GM13977 (cell line): ENCODE results near the gene LRRC14B.
A peak's percentile ranks its signal among the peaks of the same experiment; 100 is the strongest.

Experiments used
- DNase-seq: peaks from one replicate; pipeline ENCODE4 v3.0.0; 2012; ENCODE audit warnings: low spot score
- CTCF ChIP-seq: IDR thresholded peaks from 2 replicates; pipeline ENCODE4 v1.5.1; 2012; ENCODE audit warnings: mild to moderate bottlenecking, control low read depth; ENCODE audit not compliant: insufficient read depth; ENCODE audit errors: extremely low read depth, missing control alignments
- in situ Hi-C: fragments of 300-500 bp; cut with MboI; formaldehyde crosslinking; loops from one replicate; pipeline ENCODE4 v1.12.0; 2022; ENCODE audit warnings: low sequenced_read_pairs, low pct_unique_long_range_greater_than_20kb, mixed read lengths, inconsistent platforms; ENCODE audit not compliant: unreplicated experiment

The LRRC14B gene

GRCh38 chr5:186091-187041, 4.9 kb upstream of the LRRC14B start:
- in situ Hi-C loops, result no loop called here
- TF ChIP-seq CTCF, result no peak
- DNase-seq, result no peak

GRCh38 chr5:187042-187431, 4.3 kb upstream of the LRRC14B start:
- TF ChIP-seq CTCF, result no peak
- no peak for DNase-seq
- in situ Hi-C loops, result no loop called here

- no peak for DNase-seq
- in situ Hi-C loops, result no loop called here
- no peak for TF ChIP-seq CTCF
Observed at GRCh38 chr5:187617-188451, 3.5 kb upstream of the LRRC14B start.

- in situ Hi-C loops, result no loop called here
- peak; percentile 96 for DNase-seq
- TF ChIP-seq CTCF, result peak; percentile 87
Observed at GRCh38 chr5:188488-189481, 2.5 kb upstream of the LRRC14B start.

GRCh38 chr5:189486-189885, 1.8 kb upstream of the LRRC14B start:
- in situ Hi-C loops, result no loop called here
- no peak for DNase-seq
- TF ChIP-seq CTCF, result no peak

GRCh38 chr5:189976-190365, 1.3 kb upstream of the LRRC14B start:
- no peak for DNase-seq
- TF ChIP-seq CTCF, result no peak
- in situ Hi-C loops, result no loop called here
